ENCODE data around the gene RSF1. TPM values are rescaled to one million over a fixed set of nuclear protein-coding genes. Genes with fewer than 3 reads are reported as not detected.

Gene RSF1
- total RNA-seq, 1 experiment from 2014 or later: 79.8 TPM

GRCh38 chr11:77747381-77747969 lies 73.0 kb downstream of the RSF1 start:
- ChIA-PET POLR2A (no interaction called here), CTCF (no interaction called here)
- peaks cover 9% of the 10 kb centered on the region for H3K36me3 Mint-ChIP-seq
- no peak overlapping the region for H3K4me3 Mint-ChIP-seq
- TF ChIP-seq SOX15 (CRISPR knock-in tag; IDR thresholded peaks at IDR 0.05) (no peak), HMGXB4 (CRISPR knock-in tag; IDR thresholded peaks at IDR 0.05) (no peak), ZNF219 (CRISPR knock-in tag; IDR thresholded peaks at IDR 0.05; ENCODE audit: borderline replicate concordance) (no peak), EMX1 (CRISPR knock-in tag; IDR thresholded peaks at IDR 0.05) (no peak), SP1 (CRISPR knock-in tag; conservative IDR thresholded peaks at IDR 0.05) (no peak), FOXP1 (CRISPR knock-in tag; IDR thresholded peaks at IDR 0.05; ENCODE audit: borderline replicate concordance) (no peak), GTF2I (CRISPR knock-in tag; conservative IDR thresholded peaks at IDR 0.05) (no peak), USF1 (CRISPR knock-in tag; IDR thresholded peaks at IDR 0.05) (no peak), GABPB1 (CRISPR knock-in tag; IDR thresholded peaks at IDR 0.05) (no peak), CREB1 (CRISPR knock-in tag; IDR thresholded peaks at IDR 0.05) (no peak), ZMAT4 (CRISPR knock-in tag; IDR thresholded peaks at IDR 0.05) (no peak), NR3C1 (CRISPR knock-in tag; conservative IDR thresholded peaks at IDR 0.05; ENCODE audit: low read depth) (no peak), CBFB (CRISPR knock-in tag; IDR thresholded peaks at IDR 0.05; ENCODE audit: low read depth) (no peak), ZNF232 (CRISPR knock-in tag; IDR thresholded peaks at IDR 0.05) (no peak), ZNF138 (CRISPR knock-in tag; conservative IDR thresholded peaks at IDR 0.05) (no peak)
- no peaks in the 10 kb centered on the region for H3K27me3 Mint-ChIP-seq (ENCODE audit: low read depth)
- ATAC-seq: peak; percentile 35; the same call in 1 of the 2 replicates
- DNase-seq (ENCODE audit: low spot score): no peak
- H3K27ac Mint-ChIP-seq: peak overlapping the region; percentile 26; the same call in 1 of the 2 replicates
- H3K9me3 Mint-ChIP-seq: no peaks in the 10 kb centered on the region
- peaks cover 52% of the 10 kb centered on the region for H3K4me1 Mint-ChIP-seq

GRCh38 chr11:77736473-77736872 lies 84.0 kb downstream of the RSF1 start:
- Mint-ChIP-seq H3K27ac (no peak overlapping the region), H3K9me3 (peaks cover 17% of the 10 kb centered on the region), H3K4me3 (no peak overlapping the region), H3K36me3 (peaks cover 71% of the 10 kb centered on the region), H3K27me3 (ENCODE audit: low read depth) (no peaks in the 10 kb centered on the region), H3K4me1 (no peaks in the 10 kb centered on the region)
- TF ChIP-seq FOXP4 (CRISPR knock-in tag; IDR thresholded peaks at IDR 0.05) (no peak), ZNF263 (CRISPR knock-in tag; IDR thresholded peaks at IDR 0.05; ENCODE audit: low read depth) (no peak), FOXP1 (CRISPR knock-in tag; IDR thresholded peaks at IDR 0.05; ENCODE audit: borderline replicate concordance) (no peak), ZNF423 (CRISPR knock-in tag; IDR thresholded peaks at IDR 0.05) (no peak), ATF6 (CRISPR knock-in tag; IDR thresholded peaks at IDR 0.05) (no peak)
- ChIA-PET CTCF (no interaction called here), POLR2A (no interaction called here)
- ATAC-seq: no peak
- DNase-seq (ENCODE audit: low spot score): no peak

Measured in WTC11 (cell line).